Stimulated activated memory B cell treated with anti-CD40 and anti-IgM and Interleukin-4, amounts not matched to agents 10 μg/mL and 1 μg/mL and 100 μg/mL, for 72 hours (primary cell): ENCODE results near the gene CDKN2AIP.
"Not testable (repeated sequence)": the region's sequence is repeated elsewhere in the genome, so short reads cannot be mapped to it uniquely, and the experiment has no call there.

Experiments used
- ATAC-seq: fragments of 150-1000 bp; cut with Tn5 transposase; 2 replicates; pipeline ENCODE4 v1.10.0; 2021
- H3K27ac Mint-ChIP-seq: one replicate; pipeline ENCODE4 v1.8.0; 2022; ENCODE audit warnings: mild to moderate bottlenecking, mixed read lengths
- H3K27me3 Mint-ChIP-seq: one replicate; pipeline ENCODE4 v1.8.0; 2022; ENCODE audit warnings: mixed read lengths
- H3K36me3 Mint-ChIP-seq: one replicate; pipeline ENCODE4 v1.8.0; 2022; ENCODE audit warnings: mixed read lengths
- H3K4me1 Mint-ChIP-seq: one replicate; pipeline ENCODE4 v1.8.0; 2022; ENCODE audit warnings: mixed read lengths
- H3K4me3 Mint-ChIP-seq: one replicate; pipeline ENCODE4 v1.8.0; 2022; ENCODE audit warnings: mild to moderate bottlenecking, moderate library complexity, mixed read lengths
- H3K9me3 Mint-ChIP-seq: one replicate; pipeline ENCODE4 v1.8.0; 2022; ENCODE audit warnings: mixed read lengths

CDKN2AIP gene

GRCh38 chr4:183430994-183431347 is 13.5 kb upstream of the CDKN2AIP start:
- H3K27ac Mint-ChIP-seq, result no peak overlapping the region
- no peak overlapping the region for H3K4me3 Mint-ChIP-seq
- peaks cover 9% of the 10 kb centered on the region for H3K27me3 Mint-ChIP-seq
- no peaks in the 10 kb centered on the region for H3K9me3 Mint-ChIP-seq
- H3K4me1 Mint-ChIP-seq, result no peaks in the 10 kb centered on the region
- no peaks in the 10 kb centered on the region for H3K36me3 Mint-ChIP-seq
- no peak for ATAC-seq

- Mint-ChIP-seq H3K4me1 (no peaks in the 10 kb centered on the region), H3K27me3 (peaks cover 9% of the 10 kb centered on the region), H3K27ac (no peak overlapping the region), H3K9me3 (no peaks in the 10 kb centered on the region), H3K36me3 (no peaks in the 10 kb centered on the region), H3K4me3 (no peak overlapping the region)
- no peak for ATAC-seq
These were observed 12.8 kb upstream of the CDKN2AIP start for GRCh38 chr4:183431614-183432013.

GRCh38 chr4:183433183-183433582 is 11.3 kb upstream of the CDKN2AIP start:
- not testable (repeated sequence) for H3K36me3 Mint-ChIP-seq, H3K27ac Mint-ChIP-seq, H3K4me1 Mint-ChIP-seq, ATAC-seq, H3K9me3 Mint-ChIP-seq, H3K4me3 Mint-ChIP-seq, H3K27me3 Mint-ChIP-seq

GRCh38 chr4:183434264-183434663 is 10.2 kb upstream of the CDKN2AIP start:
- H3K4me1 Mint-ChIP-seq, result no peaks in the 10 kb centered on the region

GRCh38 chr4:183434666-183435190 is 9.7 kb upstream of the CDKN2AIP start:
- H3K27me3 Mint-ChIP-seq, result peaks cover 9% of the 10 kb centered on the region
- H3K4me3 Mint-ChIP-seq, result no peak overlapping the region
- no peak for ATAC-seq
- H3K9me3 Mint-ChIP-seq, result no peaks in the 10 kb centered on the region
- no peaks in the 10 kb centered on the region for H3K36me3 Mint-ChIP-seq
- H3K4me1 Mint-ChIP-seq, result no peaks in the 10 kb centered on the region
- H3K27ac Mint-ChIP-seq, result no peak overlapping the region

More at GRCh38 chr4:183434264-183434663, 10.2 kb upstream of the CDKN2AIP start:
- Mint-ChIP-seq H3K27me3 (peaks cover 9% of the 10 kb centered on the region), H3K4me3 (no peak overlapping the region), H3K27ac (no peak overlapping the region), H3K9me3 (no peaks in the 10 kb centered on the region), H3K36me3 (no peaks in the 10 kb centered on the region)
- no peak for ATAC-seq

- H3K9me3 Mint-ChIP-seq, result no peaks in the 10 kb centered on the region
- H3K36me3 Mint-ChIP-seq, result no peaks in the 10 kb centered on the region
- H3K27me3 Mint-ChIP-seq, result peaks cover 9% of the 10 kb centered on the region
- no peaks in the 10 kb centered on the region for H3K4me1 Mint-ChIP-seq
- no peak overlapping the region for H3K27ac Mint-ChIP-seq
- no peak overlapping the region for H3K4me3 Mint-ChIP-seq
- ATAC-seq, result no peak
These were observed 8.6 kb upstream of the CDKN2AIP start for GRCh38 chr4:183435803-183436202.

- Mint-ChIP-seq H3K27ac (no peak overlapping the region), H3K36me3 (no peaks in the 10 kb centered on the region), H3K27me3 (peaks cover 9% of the 10 kb centered on the region), H3K4me1 (no peaks in the 10 kb centered on the region), H3K4me3 (no peak overlapping the region), H3K9me3 (no peaks in the 10 kb centered on the region)
- no peak for ATAC-seq
These were observed 8.0 kb upstream of the CDKN2AIP start for GRCh38 chr4:183436417-183436816.

- Mint-ChIP-seq H3K4me1 (no peaks in the 10 kb centered on the region), H3K27ac (no peak overlapping the region), H3K36me3 (no peaks in the 10 kb centered on the region), H3K9me3 (no peaks in the 10 kb centered on the region), H3K27me3 (peaks cover 9% of the 10 kb centered on the region), H3K4me3 (no peak overlapping the region)
- ATAC-seq, result no peak
These were observed 7.0 kb upstream of the CDKN2AIP start for GRCh38 chr4:183437452-183437851.

GRCh38 chr4:183438458-183439113 is 5.8 kb upstream of the CDKN2AIP start:
- peaks cover under 1% of the 10 kb centered on the region for H3K4me1 Mint-ChIP-seq
- H3K36me3 Mint-ChIP-seq, result no peaks in the 10 kb centered on the region
- no peak overlapping the region for H3K4me3 Mint-ChIP-seq

GRCh38 chr4:183441276-183441675 is 3.2 kb upstream of the CDKN2AIP start:
- no peaks in the 10 kb centered on the region for H3K27me3 Mint-ChIP-seq
- H3K36me3 Mint-ChIP-seq, result no peaks in the 10 kb centered on the region
- no peak overlapping the region for H3K4me3 Mint-ChIP-seq
- no peak overlapping the region for H3K27ac Mint-ChIP-seq
- no peak for ATAC-seq
- H3K9me3 Mint-ChIP-seq, result no peaks in the 10 kb centered on the region
- peaks cover 14% of the 10 kb centered on the region for H3K4me1 Mint-ChIP-seq

More at GRCh38 chr4:183438458-183439113, 5.8 kb upstream of the CDKN2AIP start:
- no peaks in the 10 kb centered on the region for H3K9me3 Mint-ChIP-seq
- H3K27me3 Mint-ChIP-seq, result peaks cover 9% of the 10 kb centered on the region
- no peak for ATAC-seq
- no peak overlapping the region for H3K27ac Mint-ChIP-seq

- H3K36me3 Mint-ChIP-seq, result peaks cover 8% of the 10 kb centered on the region
- H3K9me3 Mint-ChIP-seq, result no peaks in the 10 kb centered on the region
- no peak for ATAC-seq
- H3K4me1 Mint-ChIP-seq, result peaks cover 26% of the 10 kb centered on the region
- peak overlapping the region; percentile 94 for H3K27ac Mint-ChIP-seq
- no peaks in the 10 kb centered on the region for H3K27me3 Mint-ChIP-seq
- peak overlapping the region; percentile 93 for H3K4me3 Mint-ChIP-seq
These were observed 702 bp upstream of the CDKN2AIP start for GRCh38 chr4:183443655-183444213.

- Mint-ChIP-seq H3K4me1 (peaks cover 31% of the 10 kb centered on the region), H3K27ac (peak overlapping the region; percentile 94), H3K4me3 (peak overlapping the region; percentile 93), H3K27me3 (no peaks in the 10 kb centered on the region), H3K9me3 (no peaks in the 10 kb centered on the region), H3K36me3 (peaks cover 14% of the 10 kb centered on the region)
- ATAC-seq, result peak; percentile 43
These were observed 627 bp downstream of the CDKN2AIP start for GRCh38 chr4:183445097-183445428.

GRCh38 chr4:183447646-183448045 is 3.2 kb downstream of the CDKN2AIP start:
- H3K9me3 Mint-ChIP-seq, result no peaks in the 10 kb centered on the region

GRCh38 chr4:183448436-183448835 is 4.0 kb downstream of the CDKN2AIP start:
- no peaks in the 10 kb centered on the region for H3K27me3 Mint-ChIP-seq

More at GRCh38 chr4:183447646-183448045, 3.2 kb downstream of the CDKN2AIP start:
- no peak overlapping the region for H3K4me3 Mint-ChIP-seq
- peaks cover 20% of the 10 kb centered on the region for H3K36me3 Mint-ChIP-seq
- no peaks in the 10 kb centered on the region for H3K27me3 Mint-ChIP-seq
- H3K4me1 Mint-ChIP-seq, result peaks cover 31% of the 10 kb centered on the region
- H3K27ac Mint-ChIP-seq, result no peak overlapping the region
- no peak for ATAC-seq

GRCh38 chr4:183449193-183449882 is 4.9 kb downstream of the CDKN2AIP start:
- Mint-ChIP-seq H3K4me3 (no peak overlapping the region), H3K36me3 (peaks cover 20% of the 10 kb centered on the region), H3K4me1 (peaks cover 27% of the 10 kb centered on the region), H3K9me3 (no peaks in the 10 kb centered on the region), H3K27ac (no peak overlapping the region), H3K27me3 (no peaks in the 10 kb centered on the region)
- ATAC-seq, result no peak

More at GRCh38 chr4:183448436-183448835, 4.0 kb downstream of the CDKN2AIP start:
- H3K9me3 Mint-ChIP-seq, result no peaks in the 10 kb centered on the region
- H3K36me3 Mint-ChIP-seq, result peaks cover 20% of the 10 kb centered on the region
- H3K4me3 Mint-ChIP-seq, result no peak overlapping the region
- no peak overlapping the region for H3K27ac Mint-ChIP-seq
- ATAC-seq, result no peak
- peaks cover 31% of the 10 kb centered on the region for H3K4me1 Mint-ChIP-seq

GRCh38 chr4:183450108-183450507 is 5.7 kb downstream of the CDKN2AIP start:
- Mint-ChIP-seq H3K27ac (peak overlapping the region; percentile 53), H3K4me3 (no peak overlapping the region), H3K27me3 (no peaks in the 10 kb centered on the region), H3K36me3 (peaks cover 20% of the 10 kb centered on the region), H3K4me1 (peaks cover 26% of the 10 kb centered on the region), H3K9me3 (no peaks in the 10 kb centered on the region)
- ATAC-seq, result no peak
